A549 (cell line): Measurements from ENCODE around the gene ADAMTS12.

ENCODE experiments used
- BCL3 ChIP-seq: fragments of >200 bp; sonication (Bioruptor Twin); formaldehyde crosslinking; IDR thresholded peaks from 3 replicates; pipeline ENCODE4 v1.6.1; 2016
- EP300 ChIP-seq, 2 experiments: fragments of >200 bp; sonication (Bioruptor Twin); formaldehyde crosslinking; IDR thresholded peaks; 2 replicates in 1 of 2; 3 replicates in 1 of 2; pipeline ENCODE4 v1.6.1; 2016 to 2017
- PHF8 ChIP-seq: fragments of 200-600 bp; sonication (generic); IDR thresholded peaks from 2 replicates; pipeline ENCODE4 v1.6.1; 2016; ENCODE audit warnings: low read depth, mild to moderate bottlenecking, antibody characterized with exemption, moderate library complexity, borderline replicate concordance
- POLR2A ChIP-seq: IDR thresholded peaks from 2 replicates; pipeline ENCODE4 v1.6.1; 2012; ENCODE audit warnings: mild to moderate bottlenecking, low read length
- SMC3 ChIP-seq: fragments of >200 bp; sonication (Bioruptor Twin); formaldehyde crosslinking; IDR thresholded peaks from 3 replicates; pipeline ENCODE4 v1.6.1; 2018; ENCODE audit warnings: inconsistent platforms
- ZC3H11A ChIP-seq: fragments of 450-650 bp; IDR thresholded peaks from 2 replicates; pipeline ENCODE4 v1.6.1; 2014; ENCODE audit warnings: antibody characterized with exemption, mild to moderate bottlenecking
- TF ChIP-seq, protein P1 (sequence below): fragments of >200 bp; sonication (Bioruptor Twin); formaldehyde crosslinking; IDR thresholded peaks from 3 replicates; pipeline ENCODE4 v1.5.1; 2016

DNA sequence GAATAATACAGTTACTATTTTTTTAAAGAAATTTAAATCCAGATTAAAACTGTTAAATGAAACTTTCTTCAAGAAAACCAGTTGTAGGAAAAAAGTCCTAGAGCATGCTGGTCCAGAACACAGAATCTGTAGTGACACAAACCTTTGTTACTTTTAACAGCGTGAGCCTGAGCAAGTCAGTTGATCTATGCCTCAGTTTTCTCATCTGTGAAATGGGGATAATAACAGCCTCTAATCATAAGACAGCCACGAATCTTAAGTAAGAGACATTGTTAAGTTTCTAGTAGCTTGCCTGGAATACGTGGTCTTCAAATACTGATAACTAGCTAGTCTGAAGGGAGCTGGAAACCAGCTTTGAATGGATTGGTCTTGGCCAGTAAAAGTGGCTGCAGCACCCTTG is 158.6 kb downstream of the ADAMTS12 start:
- TF ChIP-seq, protein P1, sequence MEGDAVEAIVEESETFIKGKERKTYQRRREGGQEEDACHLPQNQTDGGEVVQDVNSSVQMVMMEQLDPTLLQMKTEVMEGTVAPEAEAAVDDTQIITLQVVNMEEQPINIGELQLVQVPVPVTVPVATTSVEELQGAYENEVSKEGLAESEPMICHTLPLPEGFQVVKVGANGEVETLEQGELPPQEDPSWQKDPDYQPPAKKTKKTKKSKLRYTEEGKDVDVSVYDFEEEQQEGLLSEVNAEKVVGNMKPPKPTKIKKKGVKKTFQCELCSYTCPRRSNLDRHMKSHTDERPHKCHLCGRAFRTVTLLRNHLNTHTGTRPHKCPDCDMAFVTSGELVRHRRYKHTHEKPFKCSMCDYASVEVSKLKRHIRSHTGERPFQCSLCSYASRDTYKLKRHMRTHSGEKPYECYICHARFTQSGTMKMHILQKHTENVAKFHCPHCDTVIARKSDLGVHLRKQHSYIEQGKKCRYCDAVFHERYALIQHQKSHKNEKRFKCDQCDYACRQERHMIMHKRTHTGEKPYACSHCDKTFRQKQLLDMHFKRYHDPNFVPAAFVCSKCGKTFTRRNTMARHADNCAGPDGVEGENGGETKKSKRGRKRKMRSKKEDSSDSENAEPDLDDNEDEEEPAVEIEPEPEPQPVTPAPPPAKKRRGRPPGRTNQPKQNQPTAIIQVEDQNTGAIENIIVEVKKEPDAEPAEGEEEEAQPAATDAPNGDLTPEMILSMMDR = no peak
- TF ChIP-seq EP300 (IDR thresholded peaks at IDR 0.05) = no peak
- TF ChIP-seq SMC3 = no peak
- TF ChIP-seq PHF8 = no peak
- no peak for TF ChIP-seq ZC3H11A
- TF ChIP-seq POLR2A = no peak
- no peak for TF ChIP-seq BCL3
